HepG2 (cell line): ENCODE data around the gene SNAPIN. TPM values are rescaled to one million over a fixed set of nuclear protein-coding genes. Genes with fewer than 3 reads are reported as not detected.

Source experiments
- HNF1B ChIP-seq: sonication (generic); formaldehyde crosslinking; IDR thresholded peaks from 2 replicates; pipeline ENCODE4 v1.5.1; 2020; ENCODE audit warnings: mild to moderate bottlenecking, moderate library complexity, missing genetic modification reagents
- MAF1 ChIP-seq: sonication (generic); formaldehyde crosslinking; IDR thresholded peaks from 2 replicates; pipeline ENCODE4 v1.5.0; 2020; ENCODE audit warnings: missing genetic modification reagents, borderline replicate concordance
- MAX ChIP-seq: IDR thresholded peaks from 2 replicates; pipeline ENCODE4 v1.6.1; 2012; ENCODE audit warnings: inconsistent platforms
- MYNN ChIP-seq: sonication (generic); formaldehyde crosslinking; IDR thresholded peaks from 2 replicates; pipeline ENCODE4 v1.4.0; 2020; ENCODE audit warnings: mild to moderate bottlenecking, low read depth, missing genetic modification reagents
- RXRB ChIP-seq: IDR thresholded peaks from 2 replicates; pipeline ENCODE4 v1.6.1; 2016; ENCODE audit warnings: borderline replicate concordance, missing genetic modification reagents, missing compliant biosample characterization
- SAP130 ChIP-seq: IDR thresholded peaks from 2 replicates; pipeline ENCODE4 v1.6.1; 2016; ENCODE audit warnings: low read depth
- SRY ChIP-seq: sonication (generic); formaldehyde crosslinking; IDR thresholded peaks from 2 replicates; pipeline ENCODE4 v1.8.0; 2022; ENCODE audit warnings: mild to moderate bottlenecking, missing genetic modification reagents
- TARDBP ChIP-seq: sonication (generic); formaldehyde crosslinking; IDR thresholded peaks from 2 replicates; pipeline ENCODE4 v1.8.0; 2022; ENCODE audit warnings: mild to moderate bottlenecking, missing genetic modification reagents
- ZFY ChIP-seq: sonication (generic); formaldehyde crosslinking; IDR thresholded peaks from 2 replicates; pipeline ENCODE4 v1.4.0; 2020; ENCODE audit warnings: missing genetic modification reagents
- ZMYM2 ChIP-seq: sonication (generic); formaldehyde crosslinking; IDR thresholded peaks from 2 replicates; pipeline ENCODE4 v1.8.0; 2022; ENCODE audit warnings: mild to moderate bottlenecking, missing genetic modification reagents
- ZNF331 ChIP-seq: sonication (generic); formaldehyde crosslinking; IDR thresholded peaks from 2 replicates; pipeline ENCODE4 v1.4.0; 2020; ENCODE audit warnings: missing genetic modification reagents
- ZNF343 ChIP-seq: sonication (generic); formaldehyde crosslinking; IDR thresholded peaks from 2 replicates; pipeline ENCODE4 v1.4.0; 2020; ENCODE audit warnings: mild to moderate bottlenecking, missing genetic modification reagents
- ZNF629 ChIP-seq: sonication (generic); formaldehyde crosslinking; conservative IDR thresholded peaks from 2 replicates; pipeline ENCODE4 v1.5.0; 2020; ENCODE audit warnings: missing genetic modification reagents
- ZNF788 ChIP-seq: sonication (generic); formaldehyde crosslinking; IDR thresholded peaks from 2 replicates; pipeline ENCODE4 v1.5.0; 2020; ENCODE audit warnings: mild to moderate bottlenecking, missing genetic modification reagents, borderline replicate concordance
- polyA plus RNA-seq, 8 experiments: library from polyadenylated mRNA; depleted of rRNA in 3 of 8; stranded (reverse) in 7 of 8; unstranded in 1 of 8; fragments of >200 nt; fragmentation: Illumina TruSeq in 4 of 8; extraction: Trizol in 4 of 8; gene quantifications; 2 replicates each; pipeline versions ENCODE4 v1.2.1 to v1.2.3, GENCODE V29; 2011 to 2016; ENCODE audit warnings: low read depth in 4 of 8, missing spikeins in 1 of 8, mixed read lengths in 1 of 8; ENCODE audit not compliant: insufficient read depth in 1 of 8
- total RNA-seq, 5 experiments: library from RNA; depleted of rRNA; stranded (reverse); fragments of >200 nt; fragmentation: Illumina TruSeq; extraction: Trizol; gene quantifications; 2 replicates each; pipeline ENCODE4 v1.2.3, GENCODE V29; 2016; ENCODE audit warnings: low read depth in 1 of 5
- TF ChIP-seq, protein P1 (sequence below), 2 experiments: sonication (generic) in 1 of 2; formaldehyde crosslinking in 1 of 2; IDR thresholded peaks; 2 replicates each; pipeline versions ENCODE4 v1.4.0 to v1.6.1; 2016 to 2020; ENCODE audit warnings: borderline replicate concordance in 1 of 2, low read depth in 1 of 2, mild to moderate bottlenecking in 1 of 2, missing genetic modification reagents in 1 of 2
- TF ChIP-seq, protein P2 (sequence below): sonication (generic); formaldehyde crosslinking; IDR thresholded peaks from 2 replicates; pipeline ENCODE4 v1.5.1; 2020; ENCODE audit warnings: missing genetic modification reagents, mild to moderate bottlenecking, borderline replicate concordance
- TF ChIP-seq, protein P3 (sequence below): sonication (generic); formaldehyde crosslinking; IDR thresholded peaks from 2 replicates; pipeline ENCODE4; 2020; ENCODE audit warnings: missing genetic modification reagents, mild to moderate bottlenecking, borderline replicate concordance

The SNAPIN gene
- total and polyA plus RNA-seq, 2 of the 13 experiments (the other 11 are each of a cell fraction or from before 2014, with no cell fraction given), result 23.9 to 25.7 TPM

DNA sequence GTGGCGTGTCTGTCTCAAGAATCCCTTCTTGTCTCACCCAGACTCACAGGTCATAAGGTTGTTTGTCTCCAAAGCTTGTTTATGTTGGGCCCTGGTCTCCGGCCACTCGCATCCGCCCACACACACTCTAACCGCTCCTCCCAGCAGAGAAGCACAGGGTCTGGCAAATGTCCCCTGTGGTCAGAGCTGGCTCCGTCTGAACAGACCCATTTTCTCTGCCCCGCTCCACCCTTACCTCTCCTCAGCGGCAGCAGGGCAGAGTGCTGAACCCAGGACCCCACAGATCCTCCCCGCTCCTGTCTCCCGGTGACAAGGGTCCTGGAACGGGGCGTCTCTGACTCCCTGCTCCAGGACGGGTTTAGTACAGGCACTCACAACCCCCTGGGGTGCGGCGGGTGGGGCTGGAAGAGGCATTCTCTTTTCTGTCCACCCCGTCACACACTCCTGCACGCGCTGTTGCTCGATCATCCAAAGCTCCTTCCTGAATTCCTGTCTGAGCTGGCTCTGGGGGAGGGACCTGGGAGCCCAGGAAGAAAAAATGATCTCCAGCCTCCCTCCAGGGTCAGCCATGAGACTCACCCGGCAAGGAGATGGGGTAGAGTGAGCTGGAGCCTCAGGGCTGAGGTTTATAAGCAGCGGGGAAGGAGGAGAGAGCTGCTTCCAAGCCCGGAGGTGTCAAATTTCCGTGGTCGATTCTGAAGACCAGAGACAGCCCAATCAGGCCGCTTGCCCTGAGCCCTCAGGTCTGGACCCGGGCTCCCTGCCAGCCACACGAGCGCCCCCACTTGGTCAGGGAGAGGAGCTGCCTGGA is 31.4 kb upstream of the SNAPIN start, which contains the start of gene S100A13 (continued):
- TF ChIP-seq, protein P1, sequence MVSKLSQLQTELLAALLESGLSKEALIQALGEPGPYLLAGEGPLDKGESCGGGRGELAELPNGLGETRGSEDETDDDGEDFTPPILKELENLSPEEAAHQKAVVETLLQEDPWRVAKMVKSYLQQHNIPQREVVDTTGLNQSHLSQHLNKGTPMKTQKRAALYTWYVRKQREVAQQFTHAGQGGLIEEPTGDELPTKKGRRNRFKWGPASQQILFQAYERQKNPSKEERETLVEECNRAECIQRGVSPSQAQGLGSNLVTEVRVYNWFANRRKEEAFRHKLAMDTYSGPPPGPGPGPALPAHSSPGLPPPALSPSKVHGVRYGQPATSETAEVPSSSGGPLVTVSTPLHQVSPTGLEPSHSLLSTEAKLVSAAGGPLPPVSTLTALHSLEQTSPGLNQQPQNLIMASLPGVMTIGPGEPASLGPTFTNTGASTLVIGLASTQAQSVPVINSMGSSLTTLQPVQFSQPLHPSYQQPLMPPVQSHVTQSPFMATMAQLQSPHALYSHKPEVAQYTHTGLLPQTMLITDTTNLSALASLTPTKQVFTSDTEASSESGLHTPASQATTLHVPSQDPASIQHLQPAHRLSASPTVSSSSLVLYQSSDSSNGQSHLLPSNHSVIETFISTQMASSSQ (IDR thresholded peaks at IDR 0.05; ENCODE audit: low read depth), result no peak
- TF ChIP-seq, protein P1 (CRISPR knock-in tag; IDR thresholded peaks at IDR 0.05; ENCODE audit: borderline replicate concordance), result no peak
- TF ChIP-seq RXRB (CRISPR knock-in tag), result peak; percentile 9; the same call in 1 of the 2 replicates
- peak; percentile 58; the same call in 1 of the 2 replicates for TF ChIP-seq ZNF629
- 0 out of 2 replicates have a peak, but pooled peaks have one; percentile 40 for TF ChIP-seq MYNN (CRISPR knock-in tag)
- peak; percentile 30; the same call in 1 of the 2 replicates for TF ChIP-seq ZFY (CRISPR knock-in tag)
- peak; percentile 70 for TF ChIP-seq HNF1B (CRISPR knock-in tag)
- TF ChIP-seq MAF1, result 0 out of 2 replicates have a peak, but pooled peaks have one; percentile 53
- TF ChIP-seq, protein P2, sequence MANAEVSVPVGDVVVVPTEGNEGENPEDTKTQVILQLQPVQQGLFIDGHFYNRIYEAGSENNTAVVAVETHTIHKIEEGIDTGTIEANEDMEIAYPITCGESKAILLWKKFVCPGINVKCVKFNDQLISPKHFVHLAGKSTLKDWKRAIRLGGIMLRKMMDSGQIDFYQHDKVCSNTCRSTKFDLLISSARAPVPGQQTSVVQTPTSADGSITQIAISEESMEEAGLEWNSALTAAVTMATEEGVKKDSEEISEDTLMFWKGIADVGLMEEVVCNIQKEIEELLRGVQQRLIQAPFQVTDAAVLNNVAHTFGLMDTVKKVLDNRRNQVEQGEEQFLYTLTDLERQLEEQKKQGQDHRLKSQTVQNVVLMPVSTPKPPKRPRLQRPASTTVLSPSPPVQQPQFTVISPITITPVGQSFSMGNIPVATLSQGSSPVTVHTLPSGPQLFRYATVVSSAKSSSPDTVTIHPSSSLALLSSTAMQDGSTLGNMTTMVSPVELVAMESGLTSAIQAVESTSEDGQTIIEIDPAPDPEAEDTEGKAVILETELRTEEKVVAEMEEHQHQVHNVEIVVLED (CRISPR knock-in tag), result 0 out of 2 replicates have a peak, but pooled peaks have one; percentile 39
- peak; percentile 10; the same call in 1 of the 2 replicates for TF ChIP-seq ZNF331 (CRISPR knock-in tag)
- no peak for TF ChIP-seq ZNF788 (CRISPR knock-in tag)
- TF ChIP-seq, protein P3, sequence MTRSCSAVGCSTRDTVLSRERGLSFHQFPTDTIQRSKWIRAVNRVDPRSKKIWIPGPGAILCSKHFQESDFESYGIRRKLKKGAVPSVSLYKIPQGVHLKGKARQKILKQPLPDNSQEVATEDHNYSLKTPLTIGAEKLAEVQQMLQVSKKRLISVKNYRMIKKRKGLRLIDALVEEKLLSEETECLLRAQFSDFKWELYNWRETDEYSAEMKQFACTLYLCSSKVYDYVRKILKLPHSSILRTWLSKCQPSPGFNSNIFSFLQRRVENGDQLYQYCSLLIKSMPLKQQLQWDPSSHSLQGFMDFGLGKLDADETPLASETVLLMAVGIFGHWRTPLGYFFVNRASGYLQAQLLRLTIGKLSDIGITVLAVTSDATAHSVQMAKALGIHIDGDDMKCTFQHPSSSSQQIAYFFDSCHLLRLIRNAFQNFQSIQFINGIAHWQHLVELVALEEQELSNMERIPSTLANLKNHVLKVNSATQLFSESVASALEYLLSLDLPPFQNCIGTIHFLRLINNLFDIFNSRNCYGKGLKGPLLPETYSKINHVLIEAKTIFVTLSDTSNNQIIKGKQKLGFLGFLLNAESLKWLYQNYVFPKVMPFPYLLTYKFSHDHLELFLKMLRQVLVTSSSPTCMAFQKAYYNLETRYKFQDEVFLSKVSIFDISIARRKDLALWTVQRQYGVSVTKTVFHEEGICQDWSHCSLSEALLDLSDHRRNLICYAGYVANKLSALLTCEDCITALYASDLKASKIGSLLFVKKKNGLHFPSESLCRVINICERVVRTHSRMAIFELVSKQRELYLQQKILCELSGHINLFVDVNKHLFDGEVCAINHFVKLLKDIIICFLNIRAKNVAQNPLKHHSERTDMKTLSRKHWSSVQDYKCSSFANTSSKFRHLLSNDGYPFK (CRISPR knock-in tag), result no peak; the same call in 1 of the 2 replicates
- TF ChIP-seq ZMYM2 (CRISPR knock-in tag), result 0 out of 2 replicates have a peak, but pooled peaks have one; percentile 1
- TF ChIP-seq SRY (CRISPR knock-in tag), result 0 out of 2 replicates have a peak, but pooled peaks have one; percentile 24
- peak; percentile 67 for TF ChIP-seq SAP130
- no peak for TF ChIP-seq ZNF343 (CRISPR knock-in tag)
- peak; percentile 42; the same call in 1 of the 2 replicates for TF ChIP-seq MAX
- TF ChIP-seq TARDBP, result no peak
